WTC11 (cell line): ENCODE results near the gene GMEB2. TPM values are rescaled to one million over a fixed set of nuclear protein-coding genes. Genes with fewer than 3 reads are reported as not detected.

Experiments used
- ATAC-seq: fragments of 200-7000 bp; cut with Tn5 transposase; 2 replicates; pipeline ENCODE4 v1.10.0; 2021; ENCODE audit warnings: mild to moderate bottlenecking, moderate library complexity
- CTCF ChIA-PET: fragments of 300-600 bp; sonication (Branson Sonifier 250); formaldehyde crosslinking; loops from one replicate; lab custom pipeline; 2021; ENCODE audit warnings: antibody characterized with exemption; lab: Charles Lee
- POLR2A ChIA-PET: fragments of 350-600 bp; sonication (Branson Sonifier 250); formaldehyde crosslinking; loops from one replicate; lab custom pipeline; 2021; ENCODE audit warnings: antibody characterized with exemption; lab: Charles Lee
- DNase-seq: peaks from one replicate; pipeline ENCODE4 v3.0.0; 2021; ENCODE audit warnings: low spot score
- H3K27ac Mint-ChIP-seq: 2 replicates; pipeline ENCODE4 v1.8.0; 2021; ENCODE audit warnings: mixed read lengths
- H3K27me3 Mint-ChIP-seq: 2 replicates; pipeline ENCODE4 v1.8.0; 2021; ENCODE audit warnings: low read depth, mild to moderate bottlenecking, moderate library complexity, mixed read lengths
- H3K36me3 Mint-ChIP-seq: 2 replicates; pipeline ENCODE4 v1.8.0; 2021; ENCODE audit warnings: mixed read lengths
- H3K4me1 Mint-ChIP-seq: 2 replicates; pipeline ENCODE4 v1.8.0; 2022; ENCODE audit warnings: mixed read lengths
- H3K4me3 Mint-ChIP-seq: 2 replicates; pipeline ENCODE4 v1.8.0; 2021; ENCODE audit warnings: mild to moderate bottlenecking, moderate library complexity, mixed read lengths
- H3K9me3 Mint-ChIP-seq: 2 replicates; pipeline ENCODE4 v1.8.0; 2021; ENCODE audit warnings: mixed read lengths
- ATF1 ChIP-seq: sonication (generic); formaldehyde crosslinking; IDR thresholded peaks from 2 replicates; pipeline ENCODE4 v1.8.1; 2023; ENCODE audit warnings: mild to moderate bottlenecking, moderate library complexity, missing genetic modification reagents
- GTF2I ChIP-seq: fragments of 250-450 bp; sonication (Bioruptor Pico); conservative IDR thresholded peaks from 2 replicates; pipeline ENCODE4 v1.4.0; 2021; ENCODE audit warnings: mild to moderate bottlenecking
- HMGA2 ChIP-seq: fragments of 250-450 bp; sonication (Bioruptor Pico); IDR thresholded peaks from 2 replicates; pipeline ENCODE4 v1.4.0; 2021; ENCODE audit warnings: mild to moderate bottlenecking, moderate library complexity
- JUN ChIP-seq: sonication (generic); formaldehyde crosslinking; IDR thresholded peaks from 2 replicates; pipeline ENCODE4 v1.8.0; 2023; ENCODE audit warnings: mild to moderate bottlenecking, missing genetic modification reagents
- NFYB ChIP-seq: sonication (generic); formaldehyde crosslinking; conservative IDR thresholded peaks from 2 replicates; pipeline ENCODE4 v1.8.0; 2022; ENCODE audit warnings: low read depth, missing genetic modification reagents
- TEAD4 ChIP-seq: sonication (generic); formaldehyde crosslinking; IDR thresholded peaks from 2 replicates; pipeline ENCODE4 v1.8.0; 2022; ENCODE audit warnings: mild to moderate bottlenecking, missing genetic modification reagents
- ZNF121 ChIP-seq: sonication (generic); formaldehyde crosslinking; IDR thresholded peaks from 2 replicates; pipeline ENCODE4 v1.8.0; 2023; ENCODE audit warnings: missing genetic modification reagents
- ZNF219 ChIP-seq: sonication (generic); formaldehyde crosslinking; IDR thresholded peaks from 2 replicates; pipeline ENCODE4 v1.8.0; 2023; ENCODE audit warnings: missing genetic modification reagents, mild to moderate bottlenecking, borderline replicate concordance
- ZNF232 ChIP-seq: sonication (generic); formaldehyde crosslinking; IDR thresholded peaks from 2 replicates; pipeline ENCODE4 v1.8.0; 2022; ENCODE audit warnings: mild to moderate bottlenecking, missing genetic modification reagents
- ZNF416 ChIP-seq: fragments of 250-450 bp; sonication (Bioruptor Pico); IDR thresholded peaks from 2 replicates; pipeline ENCODE4 v1.9.0; 2021; ENCODE audit warnings: mild to moderate bottlenecking, inconsistent platforms
- total RNA-seq: library from RNA; stranded (reverse); gene quantifications from 3 replicates; pipeline ENCODE4 v1.2.3, GENCODE V29; 2021
- TF ChIP-seq, protein P1 (sequence below): sonication (generic); formaldehyde crosslinking; IDR thresholded peaks from 2 replicates; pipeline ENCODE4 v1.8.1; 2023; ENCODE audit warnings: mild to moderate bottlenecking, missing genetic modification reagents, borderline replicate concordance
- TF ChIP-seq, protein P2 (sequence below): sonication (generic); formaldehyde crosslinking; conservative IDR thresholded peaks from 2 replicates; pipeline ENCODE4 v1.8.1; 2023; ENCODE audit warnings: mild to moderate bottlenecking, low read depth, missing genetic modification reagents, moderate library complexity
- TF ChIP-seq, protein P3 (sequence below): sonication (generic); formaldehyde crosslinking; IDR thresholded peaks from 2 replicates; pipeline ENCODE4 v1.8.0; 2023; ENCODE audit warnings: missing genetic modification reagents
- TF ChIP-seq, protein P4 (sequence below): fragments of 250-450 bp; sonication (Bioruptor Pico); IDR thresholded peaks from 2 replicates; pipeline ENCODE4 v1.9.0; 2021; ENCODE audit warnings: mild to moderate bottlenecking
- TF ChIP-seq, protein P5 (sequence below): sonication (generic); formaldehyde crosslinking; IDR thresholded peaks from 2 replicates; pipeline ENCODE4 v1.8.0; 2022; ENCODE audit warnings: mild to moderate bottlenecking, missing genetic modification reagents
- TF ChIP-seq, protein P6 (sequence below): fragments of 250-450 bp; sonication (Bioruptor Pico); IDR thresholded peaks from 2 replicates; pipeline ENCODE4 v1.9.0; 2021; ENCODE audit warnings: moderate library complexity, mild to moderate bottlenecking, inconsistent platforms, borderline replicate concordance
- TF ChIP-seq, protein P7 (sequence below): sonication (generic); formaldehyde crosslinking; IDR thresholded peaks from 2 replicates; pipeline ENCODE4 v1.8.0; 2022; ENCODE audit warnings: mild to moderate bottlenecking, missing genetic modification reagents
- TF ChIP-seq, protein P8 (sequence below): sonication (generic); formaldehyde crosslinking; IDR thresholded peaks from 2 replicates; pipeline ENCODE4 v1.8.1; 2023; ENCODE audit warnings: mild to moderate bottlenecking, missing genetic modification reagents

Gene GMEB2
- total RNA-seq, 1 experiment from 2014 or later: 14.8 TPM

DNA sequence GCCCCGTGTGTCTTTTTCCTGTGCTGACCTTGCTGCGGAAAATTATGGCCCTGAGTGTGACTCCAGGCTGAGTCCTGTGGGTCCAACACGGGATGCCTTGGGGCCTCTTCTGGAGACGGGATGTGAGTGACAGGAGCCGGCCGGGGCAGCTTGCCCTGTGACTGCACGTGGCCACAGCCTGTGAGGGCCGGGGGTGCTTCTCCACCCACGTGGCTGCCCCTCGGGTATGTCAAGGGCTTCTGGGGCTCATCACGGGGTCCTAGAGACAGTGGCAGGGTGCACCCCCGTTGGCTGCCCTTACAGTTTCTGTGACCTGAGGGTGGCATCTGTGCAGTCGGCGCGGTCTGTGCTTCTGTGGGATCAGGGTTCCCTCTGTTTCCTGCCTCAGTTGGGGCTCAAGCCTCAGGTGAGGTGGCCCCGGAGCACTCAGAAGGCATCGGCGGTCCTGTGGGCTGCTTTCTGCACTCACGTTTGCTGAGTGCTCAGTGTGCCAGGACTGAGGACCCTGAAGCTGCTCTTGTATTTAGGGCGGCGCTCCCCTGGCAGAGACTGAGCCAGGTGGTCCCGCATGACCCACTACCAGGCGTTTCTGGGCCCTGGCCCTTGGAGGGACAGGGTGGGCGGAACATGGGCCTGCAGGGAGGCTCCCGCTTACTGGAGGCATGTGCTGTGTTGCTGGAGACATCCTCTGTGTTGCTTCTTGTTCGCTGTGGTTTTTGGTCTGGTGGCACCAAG lies 36.6 kb upstream of the GMEB2 start:
- ChIA-PET POLR2A (no interaction called here), CTCF (no interaction called here)
- peaks cover 8% of the 10 kb centered on the region for H3K4me1 Mint-ChIP-seq
- no peaks in the 10 kb centered on the region for H3K27me3 Mint-ChIP-seq
- no peak for DNase-seq
- no peak overlapping the region for H3K4me3 Mint-ChIP-seq
- H3K9me3 Mint-ChIP-seq: no peaks in the 10 kb centered on the region
- TF ChIP-seq JUN (CRISPR knock-in tag): no peak
- no peak for TF ChIP-seq ZNF121 (CRISPR knock-in tag)
- TF ChIP-seq, protein P1, sequence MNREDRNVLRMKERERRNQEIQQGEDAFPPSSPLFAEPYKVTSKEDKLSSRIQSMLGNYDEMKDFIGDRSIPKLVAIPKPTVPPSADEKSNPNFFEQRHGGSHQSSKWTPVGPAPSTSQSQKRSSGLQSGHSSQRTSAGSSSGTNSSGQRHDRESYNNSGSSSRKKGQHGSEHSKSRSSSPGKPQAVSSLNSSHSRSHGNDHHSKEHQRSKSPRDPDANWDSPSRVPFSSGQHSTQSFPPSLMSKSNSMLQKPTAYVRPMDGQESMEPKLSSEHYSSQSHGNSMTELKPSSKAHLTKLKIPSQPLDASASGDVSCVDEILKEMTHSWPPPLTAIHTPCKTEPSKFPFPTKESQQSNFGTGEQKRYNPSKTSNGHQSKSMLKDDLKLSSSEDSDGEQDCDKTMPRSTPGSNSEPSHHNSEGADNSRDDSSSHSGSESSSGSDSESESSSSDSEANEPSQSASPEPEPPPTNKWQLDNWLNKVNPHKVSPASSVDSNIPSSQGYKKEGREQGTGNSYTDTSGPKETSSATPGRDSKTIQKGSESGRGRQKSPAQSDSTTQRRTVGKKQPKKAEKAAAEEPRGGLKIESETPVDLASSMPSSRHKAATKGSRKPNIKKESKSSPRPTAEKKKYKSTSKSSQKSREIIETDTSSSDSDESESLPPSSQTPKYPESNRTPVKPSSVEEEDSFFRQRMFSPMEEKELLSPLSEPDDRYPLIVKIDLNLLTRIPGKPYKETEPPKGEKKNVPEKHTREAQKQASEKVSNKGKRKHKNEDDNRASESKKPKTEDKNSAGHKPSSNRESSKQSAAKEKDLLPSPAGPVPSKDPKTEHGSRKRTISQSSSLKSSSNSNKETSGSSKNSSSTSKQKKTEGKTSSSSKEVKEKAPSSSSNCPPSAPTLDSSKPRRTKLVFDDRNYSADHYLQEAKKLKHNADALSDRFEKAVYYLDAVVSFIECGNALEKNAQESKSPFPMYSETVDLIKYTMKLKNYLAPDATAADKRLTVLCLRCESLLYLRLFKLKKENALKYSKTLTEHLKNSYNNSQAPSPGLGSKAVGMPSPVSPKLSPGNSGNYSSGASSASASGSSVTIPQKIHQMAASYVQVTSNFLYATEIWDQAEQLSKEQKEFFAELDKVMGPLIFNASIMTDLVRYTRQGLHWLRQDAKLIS (CRISPR knock-in tag): no peak
- TF ChIP-seq ZNF232 (CRISPR knock-in tag): no peak
- no peak for TF ChIP-seq ZNF219 (CRISPR knock-in tag)
- TF ChIP-seq, protein P2, sequence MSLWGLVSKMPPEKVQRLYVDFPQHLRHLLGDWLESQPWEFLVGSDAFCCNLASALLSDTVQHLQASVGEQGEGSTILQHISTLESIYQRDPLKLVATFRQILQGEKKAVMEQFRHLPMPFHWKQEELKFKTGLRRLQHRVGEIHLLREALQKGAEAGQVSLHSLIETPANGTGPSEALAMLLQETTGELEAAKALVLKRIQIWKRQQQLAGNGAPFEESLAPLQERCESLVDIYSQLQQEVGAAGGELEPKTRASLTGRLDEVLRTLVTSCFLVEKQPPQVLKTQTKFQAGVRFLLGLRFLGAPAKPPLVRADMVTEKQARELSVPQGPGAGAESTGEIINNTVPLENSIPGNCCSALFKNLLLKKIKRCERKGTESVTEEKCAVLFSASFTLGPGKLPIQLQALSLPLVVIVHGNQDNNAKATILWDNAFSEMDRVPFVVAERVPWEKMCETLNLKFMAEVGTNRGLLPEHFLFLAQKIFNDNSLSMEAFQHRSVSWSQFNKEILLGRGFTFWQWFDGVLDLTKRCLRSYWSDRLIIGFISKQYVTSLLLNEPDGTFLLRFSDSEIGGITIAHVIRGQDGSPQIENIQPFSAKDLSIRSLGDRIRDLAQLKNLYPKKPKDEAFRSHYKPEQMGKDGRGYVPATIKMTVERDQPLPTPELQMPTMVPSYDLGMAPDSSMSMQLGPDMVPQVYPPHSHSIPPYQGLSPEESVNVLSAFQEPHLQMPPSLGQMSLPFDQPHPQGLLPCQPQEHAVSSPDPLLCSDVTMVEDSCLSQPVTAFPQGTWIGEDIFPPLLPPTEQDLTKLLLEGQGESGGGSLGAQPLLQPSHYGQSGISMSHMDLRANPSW (CRISPR knock-in tag): no peak
- TF ChIP-seq, protein P3, sequence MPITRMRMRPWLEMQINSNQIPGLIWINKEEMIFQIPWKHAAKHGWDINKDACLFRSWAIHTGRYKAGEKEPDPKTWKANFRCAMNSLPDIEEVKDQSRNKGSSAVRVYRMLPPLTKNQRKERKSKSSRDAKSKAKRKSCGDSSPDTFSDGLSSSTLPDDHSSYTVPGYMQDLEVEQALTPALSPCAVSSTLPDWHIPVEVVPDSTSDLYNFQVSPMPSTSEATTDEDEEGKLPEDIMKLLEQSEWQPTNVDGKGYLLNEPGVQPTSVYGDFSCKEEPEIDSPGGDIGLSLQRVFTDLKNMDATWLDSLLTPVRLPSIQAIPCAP: no peak
- TF ChIP-seq ATF1 (CRISPR knock-in tag): no peak
- no peak overlapping the region for H3K27ac Mint-ChIP-seq
- H3K36me3 Mint-ChIP-seq: peaks cover 18% of the 10 kb centered on the region
- no peak for ATAC-seq

DNA sequence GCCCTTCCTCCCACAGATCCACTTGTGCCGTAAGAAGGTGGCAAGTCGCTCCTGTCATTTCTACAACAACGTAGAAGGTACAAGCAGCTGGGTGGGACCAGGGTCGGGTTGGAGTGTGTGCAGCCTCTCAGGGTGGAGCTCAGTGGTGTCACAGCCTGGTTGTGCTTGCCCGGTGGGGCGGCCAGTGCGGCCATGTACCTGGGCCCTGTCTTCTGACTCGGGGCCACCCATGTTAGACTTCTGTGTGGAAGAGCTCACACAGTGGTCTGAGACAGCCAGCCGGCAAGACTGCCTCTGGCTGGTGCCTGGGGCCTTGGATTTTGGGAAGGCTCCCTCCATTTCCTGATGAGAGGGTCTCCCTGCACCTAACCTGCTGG lies 35.9 kb upstream of the GMEB2 start:
- CTCF ChIA-PET: interaction anchor here (1.2 kb wide), 1 partner anchor 113 kb away, joined by 4 read pairs; no protein-coding TSS in a partner anchor
- TF ChIP-seq, protein P4, sequence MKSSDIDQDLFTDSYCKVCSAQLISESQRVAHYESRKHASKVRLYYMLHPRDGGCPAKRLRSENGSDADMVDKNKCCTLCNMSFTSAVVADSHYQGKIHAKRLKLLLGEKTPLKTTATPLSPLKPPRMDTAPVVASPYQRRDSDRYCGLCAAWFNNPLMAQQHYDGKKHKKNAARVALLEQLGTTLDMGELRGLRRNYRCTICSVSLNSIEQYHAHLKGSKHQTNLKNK (CRISPR knock-in tag): no peak
- TF ChIP-seq, protein P5, sequence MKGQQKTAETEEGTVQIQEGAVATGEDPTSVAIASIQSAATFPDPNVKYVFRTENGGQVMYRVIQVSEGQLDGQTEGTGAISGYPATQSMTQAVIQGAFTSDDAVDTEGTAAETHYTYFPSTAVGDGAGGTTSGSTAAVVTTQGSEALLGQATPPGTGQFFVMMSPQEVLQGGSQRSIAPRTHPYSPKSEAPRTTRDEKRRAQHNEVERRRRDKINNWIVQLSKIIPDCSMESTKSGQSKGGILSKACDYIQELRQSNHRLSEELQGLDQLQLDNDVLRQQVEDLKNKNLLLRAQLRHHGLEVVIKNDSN (CRISPR knock-in tag): no peak
- TF ChIP-seq JUN (CRISPR knock-in tag) (no peak), TEAD4 (no peak), ZNF416 (CRISPR knock-in tag) (no peak), HMGA2 (CRISPR knock-in tag) (no peak), NFYB (no peak), GTF2I (CRISPR knock-in tag) (no peak)
- TF ChIP-seq, protein P6, sequence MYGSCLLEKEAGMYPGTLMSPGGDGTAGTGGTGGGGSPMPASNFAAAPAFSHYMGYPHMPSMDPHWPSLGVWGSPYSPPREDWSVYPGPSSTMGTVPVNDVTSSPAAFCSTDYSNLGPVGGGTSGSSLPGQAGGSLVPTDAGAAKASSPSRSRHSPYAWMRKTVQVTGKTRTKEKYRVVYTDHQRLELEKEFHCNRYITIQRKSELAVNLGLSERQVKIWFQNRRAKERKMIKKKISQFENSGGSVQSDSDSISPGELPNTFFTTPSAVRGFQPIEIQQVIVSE (CRISPR knock-in tag): no peak
- TF ChIP-seq, protein P3: no peak
- TF ChIP-seq, protein P7, sequence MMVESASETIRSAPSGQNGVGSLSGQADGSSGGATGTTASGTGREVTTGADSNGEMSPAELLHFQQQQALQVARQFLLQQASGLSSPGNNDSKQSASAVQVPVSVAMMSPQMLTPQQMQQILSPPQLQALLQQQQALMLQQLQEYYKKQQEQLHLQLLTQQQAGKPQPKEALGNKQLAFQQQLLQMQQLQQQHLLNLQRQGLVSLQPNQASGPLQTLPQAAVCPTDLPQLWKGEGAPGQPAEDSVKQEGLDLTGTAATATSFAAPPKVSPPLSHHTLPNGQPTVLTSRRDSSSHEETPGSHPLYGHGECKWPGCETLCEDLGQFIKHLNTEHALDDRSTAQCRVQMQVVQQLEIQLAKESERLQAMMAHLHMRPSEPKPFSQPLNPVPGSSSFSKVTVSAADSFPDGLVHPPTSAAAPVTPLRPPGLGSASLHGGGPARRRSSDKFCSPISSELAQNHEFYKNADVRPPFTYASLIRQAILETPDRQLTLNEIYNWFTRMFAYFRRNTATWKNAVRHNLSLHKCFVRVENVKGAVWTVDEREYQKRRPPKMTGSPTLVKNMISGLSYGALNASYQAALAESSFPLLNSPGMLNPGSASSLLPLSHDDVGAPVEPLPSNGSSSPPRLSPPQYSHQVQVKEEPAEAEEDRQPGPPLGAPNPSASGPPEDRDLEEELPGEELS (CRISPR knock-in tag): no peak
- TF ChIP-seq, protein P8, sequence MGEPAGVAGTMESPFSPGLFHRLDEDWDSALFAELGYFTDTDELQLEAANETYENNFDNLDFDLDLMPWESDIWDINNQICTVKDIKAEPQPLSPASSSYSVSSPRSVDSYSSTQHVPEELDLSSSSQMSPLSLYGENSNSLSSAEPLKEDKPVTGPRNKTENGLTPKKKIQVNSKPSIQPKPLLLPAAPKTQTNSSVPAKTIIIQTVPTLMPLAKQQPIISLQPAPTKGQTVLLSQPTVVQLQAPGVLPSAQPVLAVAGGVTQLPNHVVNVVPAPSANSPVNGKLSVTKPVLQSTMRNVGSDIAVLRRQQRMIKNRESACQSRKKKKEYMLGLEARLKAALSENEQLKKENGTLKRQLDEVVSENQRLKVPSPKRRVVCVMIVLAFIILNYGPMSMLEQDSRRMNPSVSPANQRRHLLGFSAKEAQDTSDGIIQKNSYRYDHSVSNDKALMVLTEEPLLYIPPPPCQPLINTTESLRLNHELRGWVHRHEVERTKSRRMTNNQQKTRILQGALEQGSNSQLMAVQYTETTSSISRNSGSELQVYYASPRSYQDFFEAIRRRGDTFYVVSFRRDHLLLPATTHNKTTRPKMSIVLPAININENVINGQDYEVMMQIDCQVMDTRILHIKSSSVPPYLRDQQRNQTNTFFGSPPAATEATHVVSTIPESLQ (CRISPR knock-in tag): no peak
- TF ChIP-seq, all 79 proteins: peak for 0
- ATAC-seq (no peak), DNase-seq (no peak)
- H3K4me1 Mint-ChIP-seq: peaks cover 10% of the 10 kb centered on the region
- peaks cover 13% of the 10 kb centered on the region for H3K36me3 Mint-ChIP-seq
- no peak overlapping the region for H3K4me3 Mint-ChIP-seq
- no peaks in the 10 kb centered on the region for H3K27me3 Mint-ChIP-seq
- no peak overlapping the region for H3K27ac Mint-ChIP-seq
- POLR2A ChIA-PET: no interaction called here
- no peaks in the 10 kb centered on the region for H3K9me3 Mint-ChIP-seq
